RPMI8226 (cell line): ENCODE results near the gene CCNG2.

Experiments
- DNase-seq: peaks from one replicate; pipeline ENCODE4 v3.0.0-alpha.2; 2015

CCNG2 gene

GRCh38 chr4:77209936-77210335 is 52.9 kb downstream of the CCNG2 start:
- DNase-seq, result no peak

- no peak for DNase-seq
These were observed 58.1 kb downstream of the CCNG2 start for GRCh38 chr4:77215107-77215506.

- DNase-seq, result no peak
These were observed 60.5 kb downstream of the CCNG2 start for GRCh38 chr4:77217526-77217925.

- DNase-seq, result no peak
These were observed 62.3 kb downstream of the CCNG2 start for GRCh38 chr4:77219266-77219665.
